Islet precursor cell (in vitro differentiated cells): Measurements from ENCODE around the gene FOS.

Experiments used
- DNase-seq: peaks from one replicate; pipeline ENCODE4 v3.0.0-alpha.2; 2018

FOS gene

DNA sequence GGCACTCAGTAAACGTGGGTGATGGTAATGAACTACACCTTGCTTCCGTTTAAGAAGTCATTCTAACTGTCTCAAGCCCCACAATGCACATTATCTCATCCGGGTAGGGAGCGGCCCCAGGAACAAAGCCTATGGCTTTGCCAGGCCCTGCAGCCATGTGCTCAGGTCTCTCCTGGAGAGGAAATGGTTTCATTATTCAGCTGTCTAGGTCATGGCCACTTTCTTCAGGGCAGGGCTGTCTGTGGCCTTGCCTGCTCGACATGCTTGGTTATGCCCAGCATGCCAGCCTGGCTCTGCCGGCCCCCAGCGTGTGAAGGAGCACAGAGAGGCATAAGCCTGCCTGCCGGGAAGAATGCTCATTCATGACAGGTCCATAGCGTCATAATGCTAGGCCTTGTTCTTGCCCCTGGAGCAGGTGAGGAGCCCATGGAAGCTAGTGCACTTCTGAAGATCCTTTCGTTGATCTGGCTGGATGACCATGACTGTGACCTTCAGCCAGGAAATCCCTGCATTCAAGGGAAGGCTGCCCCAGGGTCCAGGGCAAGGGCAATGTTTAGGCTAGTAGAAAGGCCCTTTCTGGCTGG, 26.3 kb upstream of the FOS start:
- no peak for DNase-seq

DNA sequence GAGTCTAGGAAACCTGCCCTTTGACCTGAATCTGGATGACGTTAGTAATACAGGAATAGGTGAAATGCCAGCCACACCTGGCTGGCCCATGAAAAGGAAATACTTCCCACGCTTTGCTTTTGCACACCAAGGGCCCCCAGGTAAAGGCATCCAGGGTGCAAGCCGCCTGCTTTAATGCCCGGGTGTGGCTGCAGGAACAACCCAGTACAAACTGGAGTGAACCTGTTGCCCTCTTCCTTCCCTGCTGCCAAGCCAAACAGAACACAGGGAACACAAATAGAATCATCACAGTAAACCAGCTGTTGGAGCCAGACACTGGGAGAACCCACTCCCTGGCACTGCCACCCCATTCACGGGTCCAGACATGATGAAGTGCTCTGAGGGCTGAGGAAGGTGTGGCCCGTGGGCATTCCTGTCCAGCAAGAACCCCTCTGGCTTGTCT, 24.2 kb upstream of the FOS start:
- no peak for DNase-seq

DNA sequence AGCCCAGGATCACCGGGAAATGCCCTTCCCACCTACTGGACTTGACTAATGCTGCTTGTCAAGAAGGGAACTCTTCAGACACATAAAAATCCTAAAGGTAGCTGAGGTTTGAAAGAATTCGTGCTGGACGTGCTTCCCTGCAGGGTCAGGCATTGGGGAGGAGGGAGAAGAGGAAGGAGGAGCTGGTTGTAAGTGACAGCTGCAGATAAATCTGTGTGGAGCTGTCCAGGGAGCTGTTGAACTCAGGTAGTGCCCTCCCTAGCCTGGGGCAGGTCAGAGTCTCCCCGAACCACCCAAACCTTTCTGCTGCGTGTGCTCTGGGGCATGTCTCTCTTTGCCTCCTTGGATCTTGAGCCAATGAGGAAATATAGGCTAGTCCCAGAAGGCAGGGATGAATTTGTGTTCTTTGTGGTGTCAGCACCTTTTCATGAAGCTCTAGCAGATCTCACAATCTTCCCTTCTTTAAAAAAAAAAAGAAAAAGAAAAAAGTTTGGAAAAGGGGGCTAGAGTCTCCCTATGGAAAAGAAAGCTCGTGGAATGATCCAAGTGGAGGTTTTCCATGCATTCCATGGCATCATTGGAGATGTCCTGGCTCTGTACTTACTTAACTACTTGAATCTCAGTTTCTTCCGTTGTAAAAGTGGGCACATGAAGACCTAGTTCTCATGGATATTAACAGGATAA, 23.6 kb upstream of the FOS start:
- peak; percentile 82 for DNase-seq

DNA sequence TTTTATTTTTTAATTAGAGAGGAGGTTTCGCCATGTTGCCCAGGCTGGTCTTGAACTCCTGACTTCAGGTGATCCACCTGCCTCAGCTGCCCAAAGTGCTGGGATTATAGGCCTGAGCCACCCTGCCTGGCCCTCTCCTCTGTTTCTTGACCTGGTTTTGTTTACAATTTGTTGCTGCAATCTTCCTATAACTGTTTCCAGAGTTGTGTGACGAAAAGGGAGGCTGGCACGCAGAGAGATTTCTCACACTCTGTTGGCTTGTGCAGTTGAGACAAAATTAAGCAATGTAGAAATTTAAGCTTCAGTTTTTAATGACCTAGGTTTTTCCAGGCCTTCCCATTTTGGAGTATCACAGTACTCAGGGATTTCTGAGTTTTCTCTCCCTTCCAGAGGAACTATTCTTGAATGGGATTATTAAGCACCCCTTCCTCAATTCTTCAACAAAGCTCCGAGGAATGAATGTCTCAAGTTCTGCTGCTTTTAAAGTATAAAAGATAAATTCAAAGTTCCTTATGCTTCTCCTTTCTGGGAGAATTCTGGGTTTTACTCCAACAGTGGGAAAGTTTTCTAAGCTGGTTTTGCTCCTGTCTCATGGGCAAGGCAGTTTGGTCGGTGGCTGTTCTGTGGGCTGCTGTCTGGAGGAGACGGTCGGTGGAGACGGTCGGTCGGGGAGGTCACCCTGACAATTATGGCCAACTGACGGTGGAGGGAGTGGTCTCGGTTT, 20.4 kb upstream of the FOS start:
- no peak for DNase-seq

DNA sequence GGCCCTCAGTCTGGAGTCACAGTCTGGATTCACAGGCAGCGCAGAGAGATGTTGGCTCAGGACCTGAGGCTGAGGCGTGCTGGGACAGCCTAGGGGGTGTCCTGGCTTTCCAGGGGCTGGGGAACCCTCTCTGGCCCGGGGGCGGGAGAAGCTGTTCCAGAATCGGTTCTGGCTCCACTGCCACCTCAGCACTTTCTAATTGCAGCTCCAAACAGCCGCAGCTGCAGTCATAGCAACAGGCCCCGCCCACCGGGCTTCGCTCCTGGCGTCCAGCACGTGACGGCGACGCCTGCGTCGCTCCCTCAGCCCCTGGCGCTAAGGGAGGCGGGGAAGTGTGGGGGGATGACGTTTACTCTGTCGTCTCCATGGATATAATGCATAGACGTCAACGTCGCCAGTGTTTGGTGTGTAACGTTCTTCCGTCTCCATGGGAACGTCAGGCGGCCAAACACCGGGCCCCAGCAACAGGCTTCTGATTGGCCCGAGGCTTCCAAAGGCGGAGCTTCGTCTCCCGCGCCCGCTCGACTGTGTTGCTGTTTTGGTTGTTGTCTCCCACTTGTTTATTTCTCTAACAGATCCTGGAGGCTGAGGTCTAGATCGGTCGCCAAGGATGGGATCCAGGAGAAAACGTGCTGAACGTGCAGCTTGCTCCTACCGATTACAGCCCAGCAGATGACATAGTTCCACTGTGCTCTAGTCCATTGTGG, 19.7 kb upstream of the FOS start:
- DNase-seq = peak; percentile 100

DNA sequence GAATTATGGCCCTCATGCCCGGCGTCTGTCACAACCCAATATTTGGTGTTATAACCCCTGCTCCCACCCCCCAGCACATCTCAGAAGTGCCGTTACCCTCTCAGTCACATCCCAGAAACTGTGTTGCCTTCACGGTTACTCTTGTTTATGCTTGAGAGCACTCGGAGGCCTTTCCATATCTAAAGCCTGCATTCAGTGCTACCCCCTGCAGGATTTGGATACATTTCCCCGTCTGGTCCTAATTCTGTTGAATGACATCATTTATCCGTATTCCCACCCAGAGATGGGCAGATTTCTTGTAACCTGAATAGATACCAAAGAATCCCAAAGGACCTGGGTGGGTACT, 19.1 kb upstream of the FOS start:
- DNase-seq = no peak

DNA sequence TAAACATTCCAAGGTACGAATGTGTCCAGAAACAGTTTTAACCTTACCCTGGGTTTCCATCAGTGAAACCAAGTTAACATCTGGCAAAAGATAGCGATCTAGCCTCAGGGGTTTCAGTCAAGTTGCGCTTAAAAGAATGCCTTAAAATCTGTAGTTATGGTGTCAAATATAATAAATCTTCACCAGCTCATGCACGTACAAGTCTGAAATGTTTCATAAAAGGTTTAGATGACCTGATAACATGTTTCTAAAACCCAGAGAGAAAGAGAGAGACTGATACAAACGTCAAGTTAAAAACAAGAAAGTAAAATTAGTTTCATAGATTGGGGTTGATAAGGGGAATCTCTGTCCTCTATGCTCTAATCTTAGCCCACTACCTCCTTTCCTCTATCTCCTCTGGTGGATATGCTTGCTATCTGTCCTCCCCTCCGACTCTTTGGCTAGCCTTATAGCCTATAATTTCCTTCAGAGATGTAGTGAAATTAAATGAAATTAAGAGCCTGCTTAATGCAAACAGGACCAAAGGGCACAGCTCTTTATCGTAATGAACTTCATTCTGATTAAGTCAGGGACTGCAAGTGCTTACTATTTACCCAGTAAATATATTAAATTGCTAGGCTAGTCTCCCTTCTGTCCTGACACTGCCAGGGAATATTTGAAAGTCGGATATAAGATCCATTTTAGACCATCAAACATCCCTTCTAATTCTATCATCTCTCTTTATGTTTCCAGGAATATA, 18.4 kb upstream of the FOS start:
- DNase-seq = no peak

DNA sequence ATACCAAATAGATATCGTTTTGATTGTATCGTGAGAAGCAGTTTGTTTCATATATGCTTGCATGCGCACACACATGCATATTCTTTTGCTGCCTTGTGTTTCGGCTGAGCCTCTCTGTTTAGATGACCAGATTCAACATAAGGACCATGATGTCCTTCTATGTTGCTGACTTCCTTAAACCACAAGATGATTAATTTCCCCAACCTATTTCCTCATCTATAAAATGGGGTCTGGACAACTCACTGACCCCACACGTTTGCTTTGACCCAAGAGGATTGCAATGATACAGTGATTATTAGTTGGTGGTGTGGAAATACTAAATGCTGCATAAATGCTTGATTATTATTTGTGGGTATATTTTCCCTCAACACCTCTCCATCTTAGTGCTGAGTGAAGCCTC, 16.8 kb upstream of the FOS start:
- no peak for DNase-seq

DNA sequence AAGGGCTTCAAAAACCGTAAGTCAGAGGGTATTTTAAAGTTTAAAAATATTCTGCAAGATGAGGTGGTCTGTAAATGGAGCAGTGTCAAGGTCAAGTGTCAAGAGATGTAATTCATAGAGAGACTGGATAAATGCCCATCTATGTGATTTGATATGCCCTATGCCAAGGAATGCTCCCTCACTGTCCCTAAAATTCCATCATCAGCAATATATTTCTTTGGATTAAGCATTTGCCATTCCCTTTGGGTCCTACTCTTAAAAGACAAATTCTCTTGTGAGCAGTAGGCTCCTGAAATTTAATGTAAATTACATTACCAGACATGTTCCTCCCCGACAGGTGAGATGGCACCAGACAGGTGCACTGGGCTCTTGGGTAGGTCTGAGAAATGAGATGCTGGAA, 16.0 kb upstream of the FOS start:
- no peak for DNase-seq

DNA sequence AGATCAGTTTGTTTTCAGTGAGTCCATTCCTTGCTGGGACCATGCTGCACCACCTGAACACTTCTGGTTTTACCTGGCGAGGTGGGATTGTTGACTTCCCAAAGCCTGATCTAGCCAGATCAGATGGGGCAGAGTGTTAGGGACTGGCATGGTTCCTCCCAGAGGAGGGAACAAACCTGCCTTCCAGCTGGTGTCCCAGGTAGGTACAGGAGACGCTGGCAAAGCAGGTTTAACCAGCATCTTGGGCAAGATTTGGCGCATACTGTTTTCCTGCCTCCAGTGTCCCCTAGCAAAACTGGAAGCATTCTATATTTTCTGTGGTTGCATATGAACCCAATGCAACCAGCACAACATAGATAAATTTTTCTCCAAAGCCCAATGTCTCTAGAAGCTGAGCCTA, 14.6 kb upstream of the FOS start:
- no peak for DNase-seq

DNA sequence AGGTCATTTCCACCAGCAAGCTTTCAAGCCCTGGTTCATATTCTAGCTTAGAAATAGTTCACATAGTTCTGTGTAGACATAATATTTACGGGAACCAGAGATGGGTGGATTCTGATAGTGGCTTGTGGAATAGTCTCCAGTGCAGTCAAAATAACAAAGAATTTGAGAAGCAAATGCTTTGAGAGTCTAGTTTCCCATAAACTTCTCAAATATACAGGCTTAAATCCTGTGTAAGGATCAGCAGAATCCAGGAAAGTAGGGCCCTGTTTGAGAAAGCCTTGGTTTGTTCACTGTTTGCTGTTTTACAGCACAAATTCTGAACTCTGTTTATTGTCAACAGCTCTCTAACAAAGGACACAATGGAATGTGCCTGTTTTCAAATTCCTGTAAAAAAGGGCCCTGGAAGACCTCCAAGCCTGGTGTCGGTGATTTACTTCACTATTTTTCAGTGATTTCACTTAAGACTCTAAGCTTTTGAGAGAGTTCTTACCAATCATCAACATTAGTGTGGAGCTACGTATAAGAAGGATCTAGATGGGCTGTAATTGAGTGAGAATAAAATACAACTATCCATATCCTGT, 11.4 kb upstream of the FOS start:
- peak; percentile 66 for DNase-seq

DNA sequence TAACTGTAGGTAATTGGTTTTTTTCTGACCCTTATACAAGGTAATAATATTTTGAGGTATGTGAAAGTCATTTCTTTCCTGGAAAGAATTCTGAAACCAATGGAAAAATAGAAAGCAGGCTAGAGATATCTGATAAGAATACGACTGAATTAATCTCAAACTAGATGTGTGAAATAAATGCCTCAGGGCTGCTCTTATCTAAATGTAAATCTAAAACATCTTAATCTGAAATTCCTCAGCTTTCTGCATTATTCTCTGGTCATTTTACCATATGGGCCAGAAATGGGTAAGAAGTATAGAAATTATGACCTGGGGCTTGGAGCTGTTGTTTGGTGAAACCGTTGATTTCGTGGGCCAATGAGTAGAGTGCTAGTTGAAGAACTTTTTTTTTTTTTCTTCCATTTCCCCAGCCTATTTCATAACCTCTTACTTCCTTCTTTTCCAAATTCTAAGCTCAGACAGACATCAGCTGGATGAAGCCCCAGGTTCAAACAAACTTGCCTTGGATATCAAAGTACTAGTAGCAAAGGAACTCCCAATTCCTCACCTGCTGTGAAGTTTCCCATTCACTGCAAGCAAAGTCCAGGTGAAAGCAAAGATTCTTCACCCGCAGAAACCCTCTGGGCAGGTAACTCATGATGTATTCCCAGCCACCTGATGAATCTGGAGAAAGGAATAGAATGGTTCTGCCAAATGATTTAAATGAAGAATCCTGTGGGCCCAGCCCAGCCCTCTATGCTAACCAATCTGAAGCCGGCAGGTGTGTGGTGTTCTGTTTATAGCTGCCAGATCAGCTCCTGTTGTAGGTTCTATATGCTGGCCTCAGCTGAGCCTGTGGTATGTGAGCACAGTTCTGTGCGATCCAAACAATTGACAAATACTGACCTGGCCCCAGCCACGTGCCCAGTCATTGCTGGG, 9.7 kb upstream of the FOS start:
- peak; percentile 74 for DNase-seq

DNA sequence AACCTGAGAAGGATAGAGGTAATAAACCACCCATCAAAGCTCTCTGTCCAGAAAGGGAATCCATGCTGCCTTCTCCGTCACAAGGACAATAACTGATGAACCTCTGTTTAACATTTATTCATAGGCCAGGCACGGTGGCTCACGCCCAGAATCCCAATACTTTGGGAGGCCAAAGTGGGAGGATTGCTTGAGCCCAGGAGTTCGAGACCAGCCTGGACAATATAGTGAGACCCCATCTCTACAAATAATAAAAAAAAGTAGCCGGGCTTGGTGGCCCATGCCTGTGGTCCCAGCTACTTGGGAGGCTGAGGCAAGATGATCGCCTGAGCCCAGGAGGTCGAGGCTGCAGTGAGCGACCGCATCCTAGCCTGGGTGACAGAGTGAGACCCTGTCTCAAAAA, 7.1 kb upstream of the FOS start:
- no peak for DNase-seq

DNA sequence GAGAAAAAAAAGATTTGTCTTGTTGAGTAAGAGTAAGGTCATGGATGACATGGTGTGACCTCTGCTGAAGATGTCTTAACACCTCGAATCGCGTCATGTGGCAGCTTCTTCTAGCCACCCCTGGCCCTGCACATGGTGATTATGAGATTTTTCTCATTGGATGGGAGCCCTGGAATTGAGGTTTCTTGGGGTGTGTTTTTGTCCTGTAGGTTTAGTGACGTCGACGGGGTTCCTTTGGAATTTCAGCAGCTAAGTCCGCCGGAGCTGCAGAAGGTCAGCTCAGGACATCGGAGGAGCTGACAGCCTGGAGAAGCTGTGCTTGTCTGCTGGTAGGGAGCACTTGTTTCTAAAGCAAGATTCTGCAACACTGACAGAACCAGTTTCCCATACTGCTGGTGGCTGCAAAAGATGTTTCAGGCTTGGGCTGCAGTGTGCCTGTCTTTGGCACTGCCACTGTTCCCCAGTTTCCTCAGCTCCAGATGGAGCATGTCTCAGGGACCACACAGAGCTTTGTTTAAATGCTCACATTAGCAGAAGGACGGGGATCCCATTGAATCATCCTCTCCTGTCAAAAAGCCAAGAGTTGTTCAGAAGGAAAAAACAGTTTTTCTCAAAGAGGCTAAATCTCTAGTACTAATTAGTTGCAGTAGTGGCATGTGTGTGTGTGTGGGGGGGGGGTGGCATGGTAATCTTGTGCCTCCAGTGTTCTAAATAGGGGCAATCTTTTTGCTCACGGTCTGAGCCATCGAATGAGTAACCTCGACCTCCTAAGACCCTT, 5.2 kb upstream of the FOS start:
- no peak for DNase-seq

DNA sequence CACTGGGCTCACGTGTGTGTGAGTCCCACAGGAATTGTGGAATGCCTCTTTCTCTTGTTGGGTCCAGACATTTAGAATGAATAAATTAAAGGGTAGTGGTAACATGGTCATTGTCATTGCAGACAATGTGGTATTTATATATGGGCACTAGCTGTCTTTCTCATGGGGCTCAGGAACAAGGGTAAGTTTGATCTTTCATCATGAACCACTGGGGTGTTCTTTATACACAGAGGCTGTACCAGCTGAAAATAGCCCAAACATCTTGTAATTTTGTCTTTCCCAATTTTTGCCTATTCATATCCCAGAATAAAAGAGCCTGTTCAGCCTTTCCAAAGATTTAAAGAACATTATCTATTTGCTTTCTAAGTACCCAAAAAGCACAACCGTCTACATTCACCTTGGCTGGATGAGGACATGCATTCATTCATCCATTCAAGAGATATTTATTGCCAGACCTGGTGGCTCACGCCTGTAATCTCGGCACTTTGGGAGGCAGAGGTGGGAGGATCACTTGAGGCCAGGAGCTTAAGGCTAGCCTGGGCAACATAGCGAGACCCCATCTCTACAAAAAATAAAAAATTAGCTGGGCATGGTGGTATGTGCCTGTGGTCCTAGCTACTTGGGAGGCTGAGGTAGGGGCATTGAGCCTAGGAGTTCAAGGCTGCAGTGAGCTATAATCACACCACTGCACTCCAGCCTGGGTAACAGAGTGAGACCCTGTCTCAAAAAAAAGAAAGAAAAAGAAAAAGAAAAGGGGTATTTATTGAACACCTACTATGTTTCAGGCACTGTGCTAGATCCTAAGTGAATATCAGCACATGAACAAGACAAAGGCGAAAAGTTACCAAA, 4.4 kb upstream of the FOS start:
- DNase-seq = no peak

DNA sequence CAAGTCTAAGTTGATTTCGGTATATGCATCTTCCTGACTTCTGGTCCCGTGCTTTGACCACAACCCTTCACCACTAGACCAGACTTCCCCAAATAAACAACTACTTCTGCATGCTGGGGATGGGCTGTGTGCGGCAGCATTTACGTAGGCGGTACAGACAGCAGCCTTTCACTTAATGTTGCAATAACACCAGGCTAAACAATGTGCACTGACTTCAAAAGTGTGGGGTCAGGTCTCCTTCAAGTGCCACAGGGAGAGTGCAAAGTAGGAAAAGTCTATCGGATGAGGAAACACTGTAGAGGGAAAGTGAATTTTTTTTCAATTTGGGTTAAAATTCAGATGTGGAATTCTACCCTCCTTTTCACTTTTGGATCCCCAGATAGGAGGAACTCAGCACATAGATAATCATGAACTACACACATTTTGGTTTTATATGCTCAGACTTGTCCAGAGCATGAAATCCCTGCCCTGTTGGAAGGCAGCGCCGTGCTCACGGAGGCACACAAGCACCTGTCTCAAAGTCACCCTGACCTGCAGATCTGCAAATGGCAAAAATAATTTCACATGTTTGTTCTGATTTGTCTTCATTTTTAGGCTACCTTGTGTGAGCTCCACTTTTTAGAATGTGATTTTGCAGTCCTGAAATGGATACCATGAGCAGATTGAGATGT, 3.6 kb upstream of the FOS start:
- DNase-seq = no peak

DNA sequence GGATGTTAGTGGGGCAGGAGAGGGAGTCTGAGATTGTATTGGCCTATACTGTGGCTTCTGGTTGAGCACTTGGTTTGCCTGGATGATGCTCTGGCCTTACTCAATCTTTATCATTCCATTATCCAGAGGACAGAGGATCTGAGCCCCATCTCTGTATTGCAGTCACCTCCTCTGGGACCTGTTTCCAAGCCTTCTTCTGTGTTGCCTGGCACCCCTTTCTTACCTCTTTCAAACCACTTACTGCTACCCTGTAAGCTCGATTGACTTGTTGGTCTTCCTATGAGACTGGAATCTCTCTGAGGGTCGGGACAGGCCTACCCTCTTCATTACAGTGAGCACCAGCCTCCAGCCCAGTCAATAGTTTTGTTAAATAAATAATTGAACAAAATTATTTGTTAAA, 3.0 kb upstream of the FOS start:
- no peak for DNase-seq

DNA sequence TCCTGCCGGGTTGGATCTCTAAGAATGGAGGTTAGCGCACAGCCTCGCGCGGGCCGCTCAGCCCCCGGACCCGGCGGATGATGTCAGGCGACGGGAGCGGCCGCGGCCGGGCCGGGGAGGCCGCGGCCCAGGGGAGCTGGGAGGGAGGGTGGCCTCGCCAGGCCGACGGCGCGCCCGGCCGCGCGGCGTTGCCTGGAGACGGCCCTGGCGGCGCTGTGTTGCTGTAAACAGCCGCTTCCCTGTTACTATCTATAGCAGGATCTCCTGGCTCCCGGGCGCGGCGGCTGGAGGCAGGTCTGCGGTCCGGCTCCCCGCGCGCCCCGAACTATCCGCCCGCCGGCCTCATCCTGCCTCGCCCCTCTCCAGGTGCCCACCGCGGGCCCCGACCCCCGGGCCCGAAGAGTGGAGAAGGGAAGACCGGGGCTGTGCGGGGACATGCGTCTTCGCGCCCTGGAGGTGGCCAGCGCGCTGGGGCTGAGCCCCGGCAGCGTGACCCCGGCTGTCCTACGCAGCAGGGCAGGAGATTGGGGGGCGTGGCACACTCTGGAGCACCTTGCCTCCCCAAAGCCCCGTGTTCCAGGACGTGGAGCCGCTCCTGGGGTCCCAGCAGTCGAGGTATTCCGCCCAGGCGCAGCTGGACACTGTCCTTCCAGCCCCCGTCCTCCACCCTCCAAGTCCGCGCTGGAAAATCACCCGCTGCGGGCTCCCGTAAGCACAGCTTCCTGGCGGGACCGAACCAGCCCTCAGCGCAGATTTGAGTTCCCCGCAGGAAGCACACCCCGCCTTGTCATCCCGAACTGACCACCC, 1.4 kb upstream of the FOS start:
- DNase-seq = peak; percentile 96
